ENCODE measurements around the gene BCL11A.

DNA sequence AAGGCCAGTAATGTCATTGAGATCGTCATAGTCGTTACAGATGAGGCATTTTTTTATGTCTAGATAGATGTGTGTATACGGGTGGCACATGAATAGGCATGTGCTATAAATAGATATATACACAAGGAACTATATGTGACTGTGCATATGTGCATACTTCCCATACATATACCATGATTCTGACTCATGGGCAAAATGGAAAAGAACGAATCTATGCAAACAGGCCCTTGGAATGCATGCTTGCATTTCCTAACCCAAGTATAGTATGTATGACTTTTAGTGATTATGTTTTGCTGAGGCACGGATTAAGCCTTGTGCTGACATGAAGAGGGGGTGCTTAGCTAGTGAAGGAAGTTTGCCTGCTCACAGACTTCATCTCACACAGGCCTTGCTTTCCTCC lies 111.7 kb downstream of the BCL11A start:
- TF ChIP-seq POLR2A (IDR thresholded peaks at IDR 0.05) = no peak
- TF ChIP-seq, protein P1, sequence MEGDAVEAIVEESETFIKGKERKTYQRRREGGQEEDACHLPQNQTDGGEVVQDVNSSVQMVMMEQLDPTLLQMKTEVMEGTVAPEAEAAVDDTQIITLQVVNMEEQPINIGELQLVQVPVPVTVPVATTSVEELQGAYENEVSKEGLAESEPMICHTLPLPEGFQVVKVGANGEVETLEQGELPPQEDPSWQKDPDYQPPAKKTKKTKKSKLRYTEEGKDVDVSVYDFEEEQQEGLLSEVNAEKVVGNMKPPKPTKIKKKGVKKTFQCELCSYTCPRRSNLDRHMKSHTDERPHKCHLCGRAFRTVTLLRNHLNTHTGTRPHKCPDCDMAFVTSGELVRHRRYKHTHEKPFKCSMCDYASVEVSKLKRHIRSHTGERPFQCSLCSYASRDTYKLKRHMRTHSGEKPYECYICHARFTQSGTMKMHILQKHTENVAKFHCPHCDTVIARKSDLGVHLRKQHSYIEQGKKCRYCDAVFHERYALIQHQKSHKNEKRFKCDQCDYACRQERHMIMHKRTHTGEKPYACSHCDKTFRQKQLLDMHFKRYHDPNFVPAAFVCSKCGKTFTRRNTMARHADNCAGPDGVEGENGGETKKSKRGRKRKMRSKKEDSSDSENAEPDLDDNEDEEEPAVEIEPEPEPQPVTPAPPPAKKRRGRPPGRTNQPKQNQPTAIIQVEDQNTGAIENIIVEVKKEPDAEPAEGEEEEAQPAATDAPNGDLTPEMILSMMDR (IDR thresholded peaks at IDR 0.05) = no peak
